ENCODE data around the gene KPNA4. TPM values are rescaled to one million over a fixed set of nuclear protein-coding genes. Genes with fewer than 3 reads are reported as not detected.
"Not testable (repeated sequence)": the region's sequence is repeated elsewhere in the genome, so short reads cannot be mapped to it uniquely, and the experiment has no call there.

The KPNA4 gene
- total RNA-seq, 4 donors from 2014 or later: 19.9 to 34.7 (median 23.4) TPM

GRCh38 chr3:160608870-160609269 is 43.5 kb upstream of the KPNA4 start:
- 31 to 41% methylated on average over 2 of the region's 2 CpGs for WGBS, 2 donors
- H3K4me1 ChIP-seq: no peaks in the 10 kb centered on the region
- H3K4me3 ChIP-seq: no peak overlapping the region
- no peaks in the 10 kb centered on the region for H3K36me3 ChIP-seq
- H3K27ac ChIP-seq: no peak overlapping the region
- H3K27me3 ChIP-seq: no peaks in the 10 kb centered on the region
- intact Hi-C loops (cut with DNase I): no loop called here
- no peak for DNase-seq
- TF ChIP-seq POLR2A (IDR thresholded peaks at IDR 0.05) (no peak), CTCF (IDR thresholded peaks at IDR 0.05) (no peak)
- H3K9me3 ChIP-seq: no peaks in the 10 kb centered on the region

- Histone ChIP-seq H3K27ac (no peak overlapping the region), H3K4me1 (no peaks in the 10 kb centered on the region), H3K9me3 (no peaks in the 10 kb centered on the region), H3K27me3 (no peaks in the 10 kb centered on the region), H3K4me3 (no peak overlapping the region), H3K36me3 (no peaks in the 10 kb centered on the region)
- intact Hi-C loops (cut with DNase I): no loop called here
- no peak for TF ChIP-seq POLR2A (IDR thresholded peaks at IDR 0.05)
- no peak for TF ChIP-seq CTCF (IDR thresholded peaks at IDR 0.05)
- DNase-seq: no peak
- WGBS, 2 donors: 58 to 67% methylated on average over 3 of the region's 3 CpGs
Observed at GRCh38 chr3:160607826-160608225, 42.5 kb upstream of the KPNA4 start.

GRCh38 chr3:160605315-160605714 is 39.9 kb upstream of the KPNA4 start:
- Histone ChIP-seq H3K9me3 (no peaks in the 10 kb centered on the region), H3K4me3 (no peak overlapping the region), H3K4me1 (no peaks in the 10 kb centered on the region), H3K27me3 (no peaks in the 10 kb centered on the region), H3K36me3 (no peaks in the 10 kb centered on the region), H3K27ac (no peak overlapping the region)
- intact Hi-C loops (cut with DNase I): no loop called here
- no peak for DNase-seq
- no peak for TF ChIP-seq CTCF (IDR thresholded peaks at IDR 0.05)
- TF ChIP-seq POLR2A (IDR thresholded peaks at IDR 0.05): no peak

- intact Hi-C loops (cut with DNase I); H3K9me3 ChIP-seq; H3K4me3 ChIP-seq; H3K36me3 ChIP-seq; H3K27me3 ChIP-seq; H3K27ac ChIP-seq; DNase-seq; H3K4me1 ChIP-seq: not testable (repeated sequence)
- WGBS, 2 donors: 77 to 85% methylated on average over 3 of the region's 3 CpGs
Observed at GRCh38 chr3:160603845-160604244, 38.5 kb upstream of the KPNA4 start.

- TF ChIP-seq CTCF (IDR thresholded peaks at IDR 0.05) (no peak), POLR2A (IDR thresholded peaks at IDR 0.05) (no peak)
- H3K27me3 ChIP-seq: no peaks in the 10 kb centered on the region
- no peaks in the 10 kb centered on the region for H3K36me3 ChIP-seq
- H3K27ac ChIP-seq: no peak overlapping the region
- no peak for DNase-seq
- intact Hi-C loops (cut with DNase I): no loop called here
- H3K4me3 ChIP-seq: no peak overlapping the region
- H3K4me1 ChIP-seq: no peaks in the 10 kb centered on the region
- H3K9me3 ChIP-seq: no peaks in the 10 kb centered on the region
Observed at GRCh38 chr3:160602259-160602658, 36.9 kb upstream of the KPNA4 start.

- no peak for DNase-seq
- no peak overlapping the region for H3K4me3 ChIP-seq
- no peaks in the 10 kb centered on the region for H3K36me3 ChIP-seq
- no peaks in the 10 kb centered on the region for H3K9me3 ChIP-seq
- intact Hi-C loops (cut with DNase I): no loop called here
- 56 to 59% methylated on average over 1 of the region's 1 CpG for WGBS, 2 donors
- TF ChIP-seq CTCF (IDR thresholded peaks at IDR 0.05): no peak
- TF ChIP-seq POLR2A (IDR thresholded peaks at IDR 0.05): no peak
- no peaks in the 10 kb centered on the region for H3K27me3 ChIP-seq
- H3K27ac ChIP-seq: no peak overlapping the region
- no peaks in the 10 kb centered on the region for H3K4me1 ChIP-seq
Observed at GRCh38 chr3:160601288-160601687, 35.9 kb upstream of the KPNA4 start.
